GM04504 (cell line): ENCODE results near the gene TMPRSS13.
"Not testable (repeated sequence)": the region's sequence is repeated elsewhere in the genome, so short reads cannot be mapped to it uniquely, and the experiment has no call there.

Source experiments
- DNase-seq: peaks from one replicate; pipeline ENCODE4 v3.0.0-alpha.2; 2012; ENCODE audit warnings: low read depth

Gene TMPRSS13

DNA sequence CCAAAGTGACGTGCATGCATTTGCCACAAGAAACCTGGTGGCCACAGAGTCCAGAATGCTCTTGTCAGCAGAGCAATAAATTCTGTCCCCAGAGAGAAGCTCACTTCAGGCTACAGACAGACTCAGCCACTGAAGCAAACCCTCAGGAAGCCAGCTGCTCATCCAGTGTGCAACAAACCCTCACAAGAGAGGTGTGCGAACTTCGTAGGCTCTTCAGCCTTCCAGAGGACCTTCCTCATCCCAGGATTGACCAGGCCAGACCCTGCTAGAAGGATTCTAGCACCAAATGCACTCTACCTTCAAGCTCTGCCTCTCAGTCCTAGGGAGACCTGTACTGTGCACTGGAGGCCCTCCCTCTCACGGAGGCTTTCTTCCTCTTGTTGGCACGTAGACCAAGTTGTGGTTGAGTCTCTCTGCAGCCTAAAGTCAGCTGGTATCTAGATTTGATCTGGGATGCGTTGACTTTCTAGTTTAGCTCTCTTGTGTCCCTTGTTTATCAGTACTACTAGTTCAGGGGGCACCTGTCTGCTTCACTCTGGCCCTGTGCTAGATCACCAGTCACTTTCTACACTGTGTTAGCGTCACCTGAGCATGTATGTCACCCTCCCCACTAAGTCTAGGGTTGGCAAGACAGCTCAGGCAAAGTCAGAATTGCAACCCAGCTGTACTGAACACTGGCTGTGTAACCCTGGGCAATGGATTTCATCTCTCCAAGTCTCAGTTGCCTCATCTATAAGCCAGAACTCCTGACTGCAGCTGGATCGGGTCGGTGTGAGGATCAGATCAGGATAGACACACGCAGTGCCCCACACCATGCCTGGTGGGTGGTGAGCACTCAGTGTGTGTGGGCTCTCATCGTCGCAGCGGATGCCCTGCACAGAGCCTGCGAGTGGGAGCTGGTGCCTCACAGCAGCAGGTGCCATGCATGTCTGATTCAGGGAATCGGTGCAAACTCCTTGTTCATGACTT, 22.1 kb upstream of the TMPRSS13 start:
- DNase-seq: no peak

DNA sequence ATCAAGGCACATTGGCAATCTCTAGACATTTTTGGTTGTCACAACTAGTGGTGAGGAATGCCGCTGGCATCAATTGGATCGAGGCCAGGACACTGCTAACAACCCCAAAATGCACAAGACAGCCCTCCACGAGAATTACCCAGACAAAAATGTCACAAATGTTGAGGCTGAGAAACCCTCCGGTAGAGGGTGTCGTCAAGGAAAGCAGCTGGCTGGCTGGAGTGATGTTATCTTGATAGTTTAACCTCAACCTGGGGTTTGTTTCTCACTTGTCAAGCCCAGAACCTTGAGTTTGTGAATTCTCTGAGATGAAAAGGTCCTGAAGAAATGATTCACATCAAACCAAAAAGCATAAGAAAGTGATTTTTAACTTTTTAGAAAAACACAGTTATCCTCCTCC, 21.1 kb upstream of the TMPRSS13 start:
- DNase-seq: no peak

DNA sequence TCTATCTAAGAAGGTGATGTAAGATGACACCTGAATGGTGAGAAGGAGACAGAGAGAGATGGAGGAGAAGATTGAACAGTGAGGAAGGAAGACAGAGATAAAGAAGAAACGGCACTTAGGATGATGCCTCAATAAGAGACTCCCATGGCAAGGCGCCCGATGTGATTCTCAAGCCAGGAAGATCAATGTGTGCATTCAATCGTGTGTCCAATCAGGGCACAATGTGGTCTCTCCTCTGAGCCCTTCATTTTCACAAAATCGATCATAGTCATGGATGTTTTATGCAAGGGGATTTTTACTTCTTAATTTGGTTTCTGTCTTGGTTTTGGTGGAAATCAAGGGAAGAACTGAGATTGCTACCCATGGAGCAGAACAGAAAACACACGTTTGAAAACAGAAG, 19.9 kb upstream of the TMPRSS13 start:
- DNase-seq: no peak

DNA sequence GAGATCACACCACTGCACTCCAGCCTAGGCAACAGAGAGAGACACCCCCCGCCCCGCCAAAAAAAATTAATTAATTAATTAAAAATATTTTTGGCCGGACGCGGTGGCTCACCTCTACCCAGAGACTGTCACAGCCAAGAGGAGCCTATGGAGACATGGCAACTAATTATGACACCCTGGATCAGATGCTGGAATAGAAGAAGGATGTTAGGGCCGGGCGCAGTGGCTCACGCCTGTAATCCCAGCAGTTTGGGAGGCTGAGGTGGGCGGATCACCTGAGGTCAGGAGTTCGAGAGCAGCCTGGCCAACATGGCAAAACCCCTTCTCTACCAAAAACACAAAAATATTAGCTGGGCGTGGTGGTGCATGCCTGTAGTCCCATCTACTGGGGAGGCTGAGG, 19.3 kb upstream of the TMPRSS13 start:
- not testable (repeated sequence) for DNase-seq

DNA sequence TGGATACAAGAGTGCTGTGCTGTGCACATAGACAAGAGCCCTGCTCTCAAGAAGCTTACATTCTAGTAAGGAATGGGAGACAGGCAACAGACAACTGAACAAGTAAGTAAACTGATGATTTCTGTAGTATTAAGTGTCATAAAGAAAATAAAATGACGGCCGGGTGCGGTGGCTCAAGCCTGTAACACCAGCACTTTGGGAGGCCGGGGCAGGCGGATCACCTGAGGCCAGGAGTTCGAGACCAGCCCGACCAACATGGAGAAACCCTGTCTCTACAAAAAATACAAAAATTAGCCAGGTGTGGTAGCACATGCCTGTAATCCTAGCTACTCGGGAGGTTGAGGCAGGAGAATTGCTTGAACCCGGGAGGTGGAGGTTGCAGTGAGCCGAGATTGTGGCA, 18.5 kb upstream of the TMPRSS13 start:
- not testable (repeated sequence) for DNase-seq

DNA sequence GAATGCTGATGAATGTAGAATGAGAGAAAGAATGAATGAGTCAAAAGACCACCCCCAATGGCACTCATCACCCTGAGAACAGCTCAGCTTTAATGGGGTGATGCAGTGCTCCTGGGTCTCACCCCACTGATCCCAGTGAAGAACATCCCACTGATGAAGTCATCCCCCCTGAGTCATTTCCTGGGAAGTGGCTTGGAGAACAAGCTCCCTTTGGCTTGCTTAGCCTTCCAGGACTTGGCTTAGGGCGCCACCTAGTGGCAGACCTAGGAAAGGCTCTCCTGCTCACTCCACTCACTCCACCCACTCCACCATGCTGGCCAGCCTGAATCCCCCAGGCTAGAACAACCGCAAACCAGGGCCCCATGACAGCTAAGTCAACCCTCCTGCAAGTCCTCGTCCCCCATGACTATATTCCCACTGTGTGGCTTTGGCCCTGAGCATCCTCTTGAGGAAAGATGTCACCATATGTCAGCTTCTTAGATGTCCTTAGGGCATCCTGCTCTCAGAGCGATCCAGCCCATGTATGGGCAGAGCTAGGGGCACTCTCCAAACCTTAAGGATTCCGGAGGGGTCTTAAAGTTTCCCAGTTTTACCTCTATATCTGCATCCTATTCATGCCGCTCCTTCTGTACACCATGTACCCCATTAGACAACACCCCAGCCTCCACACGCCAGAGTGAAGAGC, 17.8 kb upstream of the TMPRSS13 start:
- peak; percentile 78 for DNase-seq

DNA sequence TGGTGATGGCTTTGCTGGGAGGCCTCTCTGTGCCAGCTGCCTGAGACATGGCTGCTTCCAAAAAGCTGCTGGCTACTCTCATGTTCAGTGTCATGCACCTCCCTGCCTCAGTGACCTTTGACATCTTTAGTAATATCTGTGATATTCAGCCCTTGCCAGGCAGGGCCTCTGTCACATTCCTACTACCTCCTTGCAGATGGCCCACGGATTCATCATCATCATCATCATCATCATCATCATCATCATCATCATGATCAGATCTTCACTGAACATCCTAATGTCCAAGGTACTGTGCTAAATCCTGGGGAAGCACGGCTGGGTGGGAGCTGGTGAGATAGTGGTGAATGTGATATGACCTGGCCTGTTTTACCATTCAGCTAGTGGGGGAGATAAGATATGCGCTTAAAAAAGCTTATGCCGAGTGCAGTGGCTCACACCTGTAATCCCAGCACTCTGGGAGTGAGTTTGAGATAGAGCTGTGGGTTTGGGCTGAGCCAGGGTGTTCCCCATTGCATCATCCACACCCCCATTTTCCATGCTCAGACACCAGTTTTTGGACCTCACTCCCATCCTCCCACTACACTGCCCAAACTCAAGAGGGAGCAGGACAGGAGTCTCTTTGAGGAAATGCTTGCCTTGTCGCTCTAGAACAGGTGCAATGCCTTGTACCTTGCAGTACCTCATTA, 17.1 kb upstream of the TMPRSS13 start:
- DNase-seq: no peak

DNA sequence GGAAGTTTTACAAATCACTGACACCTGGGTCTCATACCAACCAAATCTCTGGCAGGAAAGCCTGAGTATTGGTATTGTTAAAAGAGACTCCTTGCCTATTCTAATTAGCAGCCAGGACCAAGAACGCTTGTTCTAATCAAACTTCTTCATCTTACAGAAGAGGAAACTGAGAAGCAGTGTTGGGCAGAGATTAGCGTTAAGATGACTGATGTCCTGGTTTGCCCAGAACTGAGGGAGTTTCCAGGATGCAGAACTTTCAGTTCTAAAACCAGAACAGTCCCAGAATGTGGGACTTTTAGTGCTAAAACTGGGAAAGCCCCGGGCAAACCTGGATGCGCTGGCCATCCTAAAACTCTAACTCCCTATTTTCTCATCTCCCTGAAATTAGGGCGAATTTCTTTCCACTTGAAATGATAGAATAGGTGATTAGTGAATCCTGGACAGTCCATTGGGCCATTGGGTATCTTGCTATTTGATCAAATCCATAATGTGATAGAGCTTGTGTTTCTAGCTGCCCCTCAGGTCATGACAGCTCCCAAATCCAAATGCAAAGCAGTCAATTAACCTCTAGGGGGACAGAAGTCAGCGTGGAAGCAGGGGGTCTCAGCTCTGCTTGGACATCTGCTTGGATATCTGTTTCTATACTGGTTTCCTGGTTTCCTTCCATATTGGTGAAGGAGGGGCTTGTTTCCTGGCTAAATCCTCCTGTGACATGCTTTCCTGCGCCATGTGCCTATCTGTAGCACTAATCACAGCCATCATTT, 16.0 kb upstream of the TMPRSS13 start:
- DNase-seq: no peak

DNA sequence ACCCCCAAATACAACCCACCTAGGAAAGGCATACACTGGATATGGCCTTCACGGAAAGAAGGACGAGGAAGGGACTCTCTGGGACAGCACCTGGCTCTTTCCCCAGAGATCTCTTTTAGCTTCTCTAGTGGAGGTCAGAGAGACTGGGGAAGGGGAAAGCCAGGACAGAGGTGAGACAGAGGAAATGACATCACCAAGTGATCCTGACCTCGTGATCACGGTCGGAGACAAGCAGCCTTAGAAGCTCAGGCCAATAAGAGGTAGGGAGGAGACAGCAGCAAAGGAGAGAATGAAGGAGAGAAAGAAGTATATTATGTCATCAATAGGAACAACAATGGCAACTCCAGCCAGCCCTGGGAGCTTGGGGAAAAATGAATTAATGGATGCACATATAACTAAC, 15.4 kb upstream of the TMPRSS13 start:
- DNase-seq: no peak

DNA sequence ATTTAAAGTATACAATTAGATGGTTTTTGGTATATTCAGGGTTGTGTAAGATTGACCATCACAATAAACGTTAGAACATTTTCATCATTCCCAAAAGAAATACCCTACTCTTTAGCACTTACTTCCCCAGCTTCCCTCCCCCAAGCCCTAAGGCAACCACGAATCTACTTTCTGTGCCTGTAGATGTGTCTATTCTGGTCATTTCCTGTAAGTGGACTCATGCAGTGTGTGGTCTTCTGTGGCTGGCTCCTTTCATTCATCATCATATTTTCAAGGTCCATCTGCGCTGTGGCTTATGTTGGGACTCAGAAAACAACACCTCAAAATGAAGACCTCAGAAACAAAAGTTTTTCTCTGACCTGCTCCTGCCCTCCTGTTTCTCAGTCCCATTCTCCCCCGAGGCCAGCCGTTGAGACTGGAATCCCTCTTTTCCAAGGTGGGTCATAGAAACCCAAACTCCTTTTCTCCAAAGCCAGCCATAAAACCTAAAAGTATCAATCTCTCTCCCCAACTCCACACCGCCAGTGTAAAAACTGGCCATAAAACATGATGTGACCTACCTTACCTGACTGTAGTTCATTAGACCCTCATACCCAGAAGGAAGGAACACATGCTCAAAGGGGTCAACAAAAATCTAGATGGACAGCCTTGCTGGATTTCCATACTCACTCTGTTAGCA, 12.9 kb upstream of the TMPRSS13 start:
- DNase-seq: no peak

DNA sequence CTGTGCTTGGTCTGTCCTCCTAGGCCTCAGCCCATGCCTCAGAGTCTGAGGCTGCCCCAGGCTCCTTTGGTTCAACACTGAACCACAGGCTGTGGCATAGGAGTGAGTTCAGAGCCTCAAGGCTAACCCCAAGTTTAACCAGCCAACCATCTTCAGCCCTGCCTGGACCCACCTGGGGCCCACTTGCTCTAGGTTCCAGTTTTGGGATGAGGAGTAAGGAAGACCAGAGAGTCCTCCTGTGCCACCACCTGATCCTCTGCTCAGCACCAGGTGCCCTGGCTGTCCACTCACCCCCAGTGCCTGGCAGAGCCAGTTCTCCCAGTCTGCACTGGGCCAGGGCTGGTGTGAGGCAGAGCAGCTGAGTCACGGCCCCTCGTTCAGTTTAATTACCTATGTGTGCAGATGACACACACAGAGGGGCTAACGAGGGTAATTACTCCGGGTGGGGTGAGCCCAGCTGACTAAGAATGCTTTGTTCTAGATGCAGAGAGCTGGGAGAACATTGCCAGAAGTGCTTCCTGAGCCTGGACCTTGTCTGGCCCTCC, 12.0 kb upstream of the TMPRSS13 start:
- no peak for DNase-seq

DNA sequence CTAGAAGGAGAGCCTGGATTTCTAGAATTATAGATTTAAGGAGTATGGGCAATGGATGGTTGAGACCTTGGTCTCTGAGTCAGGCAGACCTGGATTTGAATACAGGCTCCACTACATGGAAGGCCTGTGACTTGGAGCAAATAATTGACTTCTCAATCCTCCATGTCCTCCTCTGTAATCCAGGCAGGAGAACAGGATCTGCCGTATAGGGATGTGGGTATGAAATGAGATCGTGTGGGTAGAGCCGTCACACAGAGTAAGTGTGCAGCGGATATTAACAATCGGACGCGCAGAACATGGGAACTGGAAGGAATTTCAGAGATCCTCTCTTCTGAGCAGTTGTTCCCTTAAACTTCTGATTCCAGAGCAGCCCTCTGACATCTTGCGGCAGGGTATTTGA, 11.5 kb upstream of the TMPRSS13 start:
- DNase-seq: no peak

DNA sequence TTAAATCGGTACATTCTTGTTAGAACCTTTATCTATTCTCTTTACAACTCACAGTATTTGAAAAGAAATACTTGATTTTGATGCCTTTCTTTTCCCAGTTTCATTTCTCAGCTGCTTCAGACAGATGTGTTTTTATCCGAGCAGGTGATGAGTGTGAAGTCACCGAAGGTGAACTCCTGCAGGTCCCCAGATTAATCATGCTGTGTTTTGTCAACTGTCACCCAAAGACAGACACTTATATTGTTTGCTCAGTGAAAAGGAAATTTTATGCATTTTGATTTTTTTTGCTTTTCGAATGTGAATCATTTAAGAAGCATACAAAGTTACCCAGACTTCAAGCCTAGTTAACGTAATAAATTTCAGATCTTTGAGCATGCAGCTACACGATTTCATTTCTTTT, 7.8 kb upstream of the TMPRSS13 start:
- no peak for DNase-seq

DNA sequence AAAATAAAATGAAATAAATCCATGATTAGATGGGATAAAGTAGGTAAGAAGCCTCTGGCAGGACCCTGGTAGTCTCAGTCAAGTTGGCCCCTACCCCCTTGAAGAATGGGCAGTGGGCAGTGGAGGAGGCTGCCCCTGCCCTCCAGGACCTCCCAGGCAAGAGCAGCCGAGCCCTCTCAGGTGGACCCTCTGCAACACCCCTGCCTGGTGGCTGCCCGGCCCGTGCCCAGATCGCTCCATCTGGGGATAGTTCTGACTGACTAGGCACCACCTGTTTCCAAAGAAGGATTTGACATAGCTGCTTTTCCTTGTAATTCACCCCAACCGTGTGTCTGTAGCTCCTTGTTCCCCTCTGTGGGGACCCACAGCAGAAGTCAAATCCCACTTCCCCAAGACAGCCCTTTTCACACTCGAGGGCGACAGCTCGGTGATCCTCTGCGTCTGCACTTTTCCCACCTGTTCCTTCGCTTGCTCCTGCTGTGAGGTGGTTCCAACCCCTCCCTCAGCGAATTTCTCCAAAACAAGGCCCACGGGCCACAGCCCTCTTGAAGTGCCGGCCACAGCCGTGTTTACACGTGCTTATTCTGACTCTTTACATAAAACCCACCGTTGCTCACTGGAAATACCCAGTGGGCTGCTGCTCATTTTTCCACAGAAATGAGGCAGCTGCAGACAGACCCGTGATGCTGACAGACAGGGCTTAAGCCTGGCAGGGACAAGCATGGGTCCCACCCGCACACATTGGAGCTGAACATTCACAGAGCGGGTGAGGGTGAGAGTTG, 5.5 kb upstream of the TMPRSS13 start:
- DNase-seq: no peak

DNA sequence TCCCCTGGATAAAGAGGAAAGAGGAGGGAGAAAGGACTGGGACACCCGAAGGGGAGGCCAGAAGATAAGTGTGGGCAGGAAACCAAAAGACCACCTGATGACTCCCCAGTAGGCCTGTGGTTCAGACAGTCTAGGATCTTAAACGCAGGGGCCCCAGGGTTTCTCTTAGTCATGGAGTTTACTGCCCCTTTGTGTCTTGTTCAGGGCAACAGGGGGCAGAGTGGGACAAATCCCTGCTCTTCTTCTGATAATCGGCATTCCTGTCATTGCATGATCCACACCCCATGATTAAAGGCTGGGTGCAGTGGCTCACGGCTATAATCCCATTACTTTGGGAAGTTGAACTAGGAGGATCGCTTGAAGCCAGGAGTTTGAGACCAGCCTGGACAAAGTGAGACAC, 4.7 kb upstream of the TMPRSS13 start:
- DNase-seq: no peak

DNA sequence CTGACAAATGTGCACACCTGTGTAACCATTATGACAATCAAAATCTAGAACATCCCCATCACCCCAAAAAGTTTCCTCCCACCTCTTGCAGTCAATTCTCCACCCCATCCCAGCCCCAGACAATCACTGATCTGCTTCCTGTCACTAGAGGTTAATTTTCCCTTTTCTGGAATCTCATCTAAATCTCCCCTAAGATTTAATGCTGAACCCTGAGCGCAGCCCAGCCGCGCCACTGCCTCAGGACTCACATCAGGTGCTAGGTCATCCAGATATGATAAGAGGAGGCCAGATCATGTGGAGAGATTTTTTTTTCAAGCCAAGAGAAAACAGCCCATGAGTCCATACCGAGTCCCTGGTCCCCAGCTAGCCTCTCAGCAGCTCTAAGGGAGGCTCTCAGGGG, 4.3 kb upstream of the TMPRSS13 start:
- no peak for DNase-seq

DNA sequence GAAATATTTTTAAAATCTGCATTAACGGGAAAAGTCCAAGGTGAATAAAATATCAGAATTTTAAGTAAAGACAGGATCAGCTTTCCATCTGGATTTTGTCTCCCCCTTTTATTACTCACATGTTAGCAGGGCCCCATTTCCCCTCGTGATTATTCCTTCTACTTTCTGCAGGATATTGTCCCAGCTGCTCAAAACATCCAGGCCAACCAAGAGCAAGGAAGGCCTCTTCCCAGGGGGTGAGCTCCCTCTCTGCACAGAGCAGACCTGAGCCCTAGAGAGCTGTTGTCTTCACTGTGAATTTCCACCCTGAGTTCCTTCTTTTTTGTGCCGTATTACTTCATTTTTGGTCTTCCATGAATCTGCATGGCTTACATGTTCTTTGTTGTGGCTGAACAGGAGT, 3.7 kb upstream of the TMPRSS13 start:
- DNase-seq: no peak

DNA sequence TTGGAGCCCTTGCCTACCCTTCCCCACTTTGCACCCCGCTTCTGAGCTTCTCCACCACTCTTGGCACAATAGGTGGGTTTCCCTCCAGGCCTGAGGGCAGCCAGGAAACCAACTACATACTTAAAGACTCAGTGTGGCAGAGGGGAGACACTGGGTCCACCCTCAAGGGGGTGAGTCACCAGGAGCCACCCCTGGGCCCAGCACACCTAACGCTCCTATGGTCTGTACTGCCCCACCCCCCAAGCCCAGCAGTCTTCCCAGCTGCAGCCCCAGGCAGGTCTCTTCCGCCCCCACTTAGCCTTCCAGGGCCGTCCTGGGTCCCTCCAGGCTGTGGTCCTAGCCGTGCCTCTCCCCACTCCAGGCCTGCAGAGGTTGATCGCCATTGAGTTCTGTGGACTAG, 3.2 kb upstream of the TMPRSS13 start:
- no peak for DNase-seq

DNA sequence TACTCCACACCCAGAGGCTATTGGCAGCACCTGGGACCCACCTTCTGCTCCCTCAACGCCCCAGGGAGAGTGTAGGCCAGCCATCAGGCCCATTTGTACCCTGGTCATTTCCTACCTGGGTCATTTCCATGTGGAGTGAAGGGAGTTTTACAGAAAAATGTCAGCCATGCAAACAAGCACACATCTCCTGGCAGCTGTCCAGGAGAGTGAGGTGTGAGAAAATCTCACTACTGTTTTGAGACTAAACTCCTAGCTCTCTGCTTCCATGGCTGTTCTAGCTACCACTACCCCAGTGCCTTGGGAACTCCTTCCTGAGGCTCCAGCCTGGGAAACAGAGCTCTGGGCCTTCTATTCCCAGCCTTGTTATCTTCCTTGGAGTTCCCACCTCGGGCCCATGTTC, 2.8 kb upstream of the TMPRSS13 start:
- DNase-seq: no peak

DNA sequence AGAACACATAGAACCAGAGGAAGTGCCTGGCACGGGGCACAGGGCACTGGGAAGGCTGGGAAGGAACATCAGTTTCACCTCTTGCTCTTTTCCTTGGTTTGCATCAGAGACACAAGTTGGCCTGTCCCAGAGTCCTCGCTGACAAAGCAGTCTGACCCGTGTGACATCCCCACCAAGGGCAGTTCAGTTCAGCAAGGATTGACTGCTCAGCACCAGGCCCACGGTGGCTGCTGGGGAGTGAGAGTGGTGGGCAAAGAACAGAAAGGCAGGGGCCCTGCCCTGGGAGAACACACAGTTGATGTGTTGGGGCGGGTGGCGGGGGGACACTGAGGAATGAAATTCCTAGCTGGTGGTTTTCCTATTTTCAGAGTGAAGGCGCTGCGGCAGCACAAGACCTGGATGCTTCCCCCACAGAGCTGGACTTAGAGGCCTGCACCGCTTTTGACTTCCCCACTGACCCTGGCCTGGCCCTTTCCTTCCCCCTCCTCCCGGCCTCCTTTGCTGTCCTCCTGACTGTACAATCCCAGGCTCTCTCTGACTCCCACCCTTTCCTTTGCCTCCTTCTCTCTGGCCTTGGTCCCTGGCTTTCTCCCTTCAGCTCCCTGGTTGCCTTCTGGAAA, 2.2 kb upstream of the TMPRSS13 start:
- no peak for DNase-seq
